Activated CD8-positive, alpha-beta T cell treated with anti-CD3 and anti-CD28 coated beads for 36 hours (primary cell): ENCODE data around the gene EYA4. TPM values are rescaled to one million over a fixed set of nuclear protein-coding genes. Genes with fewer than 3 reads are reported as not detected.

ENCODE experiments used
- ATAC-seq: fragments of 200-7000 bp; cut with Tn5 transposase; one replicate; pipeline ENCODE4 v1.10.0; 2021; ENCODE audit warnings: mild to moderate bottlenecking, moderate library complexity
- CTCF ChIA-PET: fragments of 350-600 bp; sonication (Branson Sonifier 250); formaldehyde crosslinking; loops from one replicate; lab custom pipeline; 2021; ENCODE audit warnings: antibody characterized with exemption; lab: Charles Lee
- POLR2A ChIA-PET: fragments of 350-600 bp; sonication (Branson Sonifier 250); formaldehyde crosslinking; loops from one replicate; lab custom pipeline; 2021; ENCODE audit warnings: antibody characterized with exemption; lab: Charles Lee
- DNase-seq: peaks from one replicate; pipeline ENCODE4 v3.0.0-alpha.2; 2020
- H3K27ac Mint-ChIP-seq: one replicate; pipeline ENCODE4 v1.8.0; 2021; ENCODE audit warnings: mild to moderate bottlenecking, mixed read lengths
- H3K27me3 Mint-ChIP-seq: one replicate; pipeline ENCODE4 v1.8.0; 2021; ENCODE audit warnings: mixed read lengths
- H3K36me3 Mint-ChIP-seq: one replicate; pipeline ENCODE4 v1.8.0; 2021; ENCODE audit warnings: low read depth, mixed read lengths
- H3K4me1 Mint-ChIP-seq: one replicate; pipeline ENCODE4 v1.8.0; 2021; ENCODE audit warnings: low read depth, mixed read lengths
- H3K4me3 Mint-ChIP-seq: one replicate; pipeline ENCODE4 v1.8.0; 2021; ENCODE audit warnings: mild to moderate bottlenecking, moderate library complexity, mixed read lengths
- H3K9me3 Mint-ChIP-seq: one replicate; pipeline ENCODE4 v1.8.0; 2021; ENCODE audit warnings: mixed read lengths
- CTCF ChIP-seq: fragments of 200-600 bp; IDR thresholded peaks from one replicate; pipeline ENCODE4 v1.8.0; 2022; ENCODE audit warnings: antibody characterized with exemption, mild to moderate bottlenecking
- intact Hi-C: fragments of 100-400 bp; cut with micrococcal nuclease; formaldehyde crosslinking; loops from one replicate; pipeline ENCODE4 v1.10.0; 2022
- total RNA-seq, 2 experiments: library from RNA; stranded (reverse); gene quantifications; one replicate each; pipeline ENCODE4 v1.2.3, GENCODE V29; 2021

EYA4 gene
- total RNA-seq, 2 experiments from 2014 or later, result not detected

GRCh38 chr6:133288662-133289061, 47.5 kb downstream of the EYA4 start:
- H3K4me3 Mint-ChIP-seq, result no peak overlapping the region
- H3K9me3 Mint-ChIP-seq, result no peaks in the 10 kb centered on the region
- no peaks in the 10 kb centered on the region for H3K36me3 Mint-ChIP-seq
- POLR2A ChIA-PET, result no interaction called here
- intact Hi-C loops, result no loop called here
- peaks cover 1% of the 10 kb centered on the region for H3K27me3 Mint-ChIP-seq
- H3K27ac Mint-ChIP-seq, result no peak overlapping the region
- ATAC-seq (no peak), DNase-seq (no peak)
- H3K4me1 Mint-ChIP-seq, result no peaks in the 10 kb centered on the region
- CTCF ChIA-PET, result no interaction called here
- TF ChIP-seq CTCF, result no peak

DNA sequence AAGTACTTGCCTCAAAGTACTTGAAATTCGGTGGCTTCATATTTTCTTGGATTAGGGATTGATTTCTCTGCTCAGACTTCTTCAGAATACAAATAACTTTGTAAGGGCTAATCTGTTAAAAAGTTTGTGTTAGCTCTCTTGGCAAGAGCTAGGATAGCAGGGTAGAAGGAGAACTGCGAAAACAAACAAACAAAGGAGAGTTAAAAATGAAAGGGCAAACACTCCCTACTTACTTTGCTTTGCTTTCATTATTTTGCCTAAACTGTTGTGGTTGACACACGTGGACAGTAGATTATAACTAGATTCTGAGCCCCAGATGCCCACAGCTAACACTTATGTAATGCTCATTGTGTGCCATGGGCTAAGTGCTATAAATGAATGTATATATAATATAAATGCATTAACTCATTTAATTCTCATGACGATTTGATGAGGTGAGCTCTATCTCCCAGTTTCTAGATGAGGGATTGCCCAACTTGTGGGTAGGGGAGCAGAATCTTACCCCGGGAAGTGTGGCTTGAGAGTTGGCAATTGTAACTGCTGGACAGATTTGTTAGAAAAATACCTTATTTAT, 48.7 kb downstream of the EYA4 start:
- no peak for TF ChIP-seq CTCF
- H3K36me3 Mint-ChIP-seq, result no peaks in the 10 kb centered on the region
- intact Hi-C loops, result no loop called here
- ChIA-PET POLR2A (no interaction called here), CTCF (no interaction called here)
- ATAC-seq (no peak), DNase-seq (no peak)
- H3K4me1 Mint-ChIP-seq, result no peaks in the 10 kb centered on the region
- H3K27me3 Mint-ChIP-seq, result peaks cover 1% of the 10 kb centered on the region
- H3K4me3 Mint-ChIP-seq, result no peak overlapping the region
- no peak overlapping the region for H3K27ac Mint-ChIP-seq
- H3K9me3 Mint-ChIP-seq, result no peaks in the 10 kb centered on the region

DNA sequence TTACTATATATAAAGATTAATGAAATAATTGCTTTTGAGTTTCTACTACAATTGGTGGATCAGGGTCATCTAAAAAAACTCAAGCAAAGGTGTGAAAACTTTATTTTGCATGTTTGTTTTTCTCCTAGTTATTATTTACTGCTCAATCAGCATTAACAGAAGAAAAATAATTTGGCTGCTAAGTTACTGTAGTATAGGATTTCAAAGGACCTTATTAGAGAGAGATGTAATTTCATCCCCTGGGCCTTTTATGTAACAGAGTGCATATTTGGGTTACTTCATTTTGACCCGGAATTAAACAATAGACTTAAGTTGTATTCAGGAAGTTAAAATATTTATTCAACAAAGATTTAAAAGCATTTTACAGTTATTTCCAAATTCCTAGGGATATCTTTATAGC, 49.8 kb downstream of the EYA4 start:
- no peak overlapping the region for H3K4me3 Mint-ChIP-seq
- intact Hi-C loops, result no loop called here
- POLR2A ChIA-PET, result no interaction called here
- DNase-seq, result no peak
- no peak for ATAC-seq
- H3K36me3 Mint-ChIP-seq, result no peaks in the 10 kb centered on the region
- no peaks in the 10 kb centered on the region for H3K4me1 Mint-ChIP-seq
- no peaks in the 10 kb centered on the region for H3K27me3 Mint-ChIP-seq
- H3K27ac Mint-ChIP-seq, result no peak overlapping the region
- TF ChIP-seq CTCF, result no peak
- CTCF ChIA-PET, result no interaction called here
- H3K9me3 Mint-ChIP-seq, result no peaks in the 10 kb centered on the region

- Mint-ChIP-seq H3K36me3 (no peaks in the 10 kb centered on the region), H3K9me3 (no peaks in the 10 kb centered on the region), H3K4me1 (no peaks in the 10 kb centered on the region), H3K27ac (no peak overlapping the region), H3K4me3 (no peak overlapping the region), H3K27me3 (no peaks in the 10 kb centered on the region)
- ChIA-PET POLR2A (no interaction called here), CTCF (no interaction called here)
- intact Hi-C loops, result no loop called here
- DNase-seq (no peak), ATAC-seq (no peak)
- TF ChIP-seq CTCF, result no peak
Observed at GRCh38 chr6:133291671-133292070, 50.5 kb downstream of the EYA4 start.

- ATAC-seq (no peak), DNase-seq (no peak)
- ChIA-PET CTCF (no interaction called here), POLR2A (no interaction called here)
- no peak overlapping the region for H3K27ac Mint-ChIP-seq
- intact Hi-C loops, result no loop called here
- H3K4me3 Mint-ChIP-seq, result no peak overlapping the region
- no peaks in the 10 kb centered on the region for H3K4me1 Mint-ChIP-seq
- no peaks in the 10 kb centered on the region for H3K36me3 Mint-ChIP-seq
- H3K9me3 Mint-ChIP-seq, result no peaks in the 10 kb centered on the region
- H3K27me3 Mint-ChIP-seq, result no peaks in the 10 kb centered on the region
- no peak for TF ChIP-seq CTCF
Observed at GRCh38 chr6:133297657-133298056, 56.5 kb downstream of the EYA4 start.
